ENCODE results near the gene CSN1S1.

CSN1S1 gene

GRCh38 chr4:69995526-69996016 lies 64.7 kb downstream of the CSN1S1 start, which contains the start of gene STATH:
Gene STATH (plus strand): TSS chr4:69995966. CDS start chr4:69998438, 2,472 bp downstream.
- no peaks in the 10 kb centered on the region for H3K9me3 ChIP-seq (ENCODE audit: insufficient read depth, low read length)
- TF ChIP-seq, protein P1, sequence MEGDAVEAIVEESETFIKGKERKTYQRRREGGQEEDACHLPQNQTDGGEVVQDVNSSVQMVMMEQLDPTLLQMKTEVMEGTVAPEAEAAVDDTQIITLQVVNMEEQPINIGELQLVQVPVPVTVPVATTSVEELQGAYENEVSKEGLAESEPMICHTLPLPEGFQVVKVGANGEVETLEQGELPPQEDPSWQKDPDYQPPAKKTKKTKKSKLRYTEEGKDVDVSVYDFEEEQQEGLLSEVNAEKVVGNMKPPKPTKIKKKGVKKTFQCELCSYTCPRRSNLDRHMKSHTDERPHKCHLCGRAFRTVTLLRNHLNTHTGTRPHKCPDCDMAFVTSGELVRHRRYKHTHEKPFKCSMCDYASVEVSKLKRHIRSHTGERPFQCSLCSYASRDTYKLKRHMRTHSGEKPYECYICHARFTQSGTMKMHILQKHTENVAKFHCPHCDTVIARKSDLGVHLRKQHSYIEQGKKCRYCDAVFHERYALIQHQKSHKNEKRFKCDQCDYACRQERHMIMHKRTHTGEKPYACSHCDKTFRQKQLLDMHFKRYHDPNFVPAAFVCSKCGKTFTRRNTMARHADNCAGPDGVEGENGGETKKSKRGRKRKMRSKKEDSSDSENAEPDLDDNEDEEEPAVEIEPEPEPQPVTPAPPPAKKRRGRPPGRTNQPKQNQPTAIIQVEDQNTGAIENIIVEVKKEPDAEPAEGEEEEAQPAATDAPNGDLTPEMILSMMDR (IDR thresholded peaks at IDR 0.05; ENCODE audit: low read depth, low read length): no peak
- no peak for TF ChIP-seq EZH2phosphoT487 (IDR thresholded peaks at IDR 0.05; ENCODE audit: low read depth)

More at GRCh38 chr4:69995526-69996016, 64.7 kb downstream of the CSN1S1 start, which contains the start of gene STATH:
- H2AFZ ChIP-seq (ENCODE audit: low read depth, low read length): no peak within 1 kb of the TSS
- no peaks in the 10 kb centered on the region for H4K20me1 ChIP-seq (ENCODE audit: insufficient read depth, low read length)
- no peak within 1 kb of the TSS for H3K4me3 ChIP-seq (ENCODE audit: low read length)
- H3K4me2 ChIP-seq (ENCODE audit: low read length): no peak within 1 kb of the TSS
- H3K36me3 ChIP-seq (replicated peaks; ENCODE audit: low read depth, low read length): no peaks in the 10 kb centered on the region
- H3K4me1 ChIP-seq (ENCODE audit: low read length): no peaks in the 10 kb centered on the region
- no peaks in the 10 kb centered on the region for H3K79me2 ChIP-seq (ENCODE audit: low read length)
- H3K9ac ChIP-seq (ENCODE audit: low read length): no peak within 1 kb of the TSS
- no peaks in the 10 kb centered on the region for H3K27me3 ChIP-seq (ENCODE audit: low read depth, low read length)
- no peak within 1 kb of the TSS for H3K27ac ChIP-seq (ENCODE audit: low read length)

Data from OCI-LY3 (cell line).